SK-N-SH (cell line): ENCODE measurements around the gene MBLAC1. TPM values are rescaled to one million over a fixed set of nuclear protein-coding genes. Genes with fewer than 3 reads are reported as not detected.
A peak's percentile ranks its signal among the peaks of the same experiment; 100 is the strongest.

Experiments
- CTCF ChIA-PET: fragments of 300-600, 350-600 bp; formaldehyde crosslinking; extraction: SDS; loops from one replicate; lab custom pipeline; 2021; lab: Yijun Ruan, JAX
- POLR2A ChIA-PET: fragments of 350-600 bp; sonication (Branson Sonifier 250); formaldehyde crosslinking; extraction: SDS; loops from one replicate; lab custom pipeline; 2020; ENCODE audit warnings: antibody characterized with exemption, inconsistent platforms; lab: Yijun Ruan, JAX
- DNase-seq: peaks from one replicate; pipeline ENCODE4 v3.0.0; 2012
- H2AFZ ChIP-seq: fragments of 200-600 bp; sonication (generic); 2 replicates; pipeline ENCODE4 v1.8.1; 2016; ENCODE audit warnings: antibody characterized with exemption, mild to moderate bottlenecking, low read depth
- H3F3A ChIP-seq: fragments of 200-600 bp; sonication (generic); replicated peaks from 2 replicates; pipeline ENCODE3; 2016; ENCODE audit warnings: antibody characterized with exemption, mild to moderate bottlenecking; ENCODE audit not compliant: insufficient read depth
- H3K27ac ChIP-seq, 2 experiments: fragments of 200-500 bp in 1 of 2; fragments of 200-600 bp in 1 of 2; sonication (Bioruptor generic) in 1 of 2; sonication (generic), shearing (Covaris generic) in 1 of 2; 2 replicates each; pipeline versions ENCODE4 v1.5.1 to v1.6.1; 2014 to 2016; ENCODE audit warnings: low read depth in 2 of 2, inconsistent platforms in 1 of 2, low read length in 1 of 2, mild to moderate bottlenecking in 1 of 2, mixed read lengths in 1 of 2
- H3K27me3 ChIP-seq: fragments of 200-600 bp; sonication (generic), shearing (Covaris generic); 2 replicates; pipeline ENCODE4 v1.6.1; 2016; ENCODE audit warnings: mixed run types; ENCODE audit not compliant: insufficient read depth
- H3K36me3 ChIP-seq, 2 experiments: fragments of 200-500 bp in 1 of 2; fragments of 200-600 bp in 1 of 2; sonication (Bioruptor generic) in 1 of 2; sonication (generic) in 1 of 2; replicated peaks in 1 of 2; 2 replicates each; pipeline versions ENCODE3 to v1.5.1; 2014 to 2016; ENCODE audit warnings: low read length in 1 of 2, mild to moderate bottlenecking in 1 of 2; ENCODE audit not compliant: insufficient read depth in 2 of 2, control insufficient read depth in 1 of 2
- H3K4me1 ChIP-seq, 2 experiments: fragments of 200-500 bp in 1 of 2; fragments of 200-600 bp in 1 of 2; sonication (Bioruptor generic) in 1 of 2; sonication (generic), shearing (Covaris generic) in 1 of 2; 2 replicates each; pipeline versions ENCODE4 v1.5.1 to v1.6.1; 2014 to 2016; ENCODE audit warnings: low read depth in 1 of 2, low read length in 1 of 2, mixed run types in 1 of 2; ENCODE audit not compliant: insufficient read depth in 2 of 2, control insufficient read depth in 1 of 2
- H3K4me2 ChIP-seq: fragments of 200-600 bp; sonication (generic), shearing (Covaris generic); 2 replicates; pipeline ENCODE4 v1.6.1; 2017; ENCODE audit warnings: mixed run types
- H3K4me3 ChIP-seq, 2 experiments: fragments of 200-500 bp in 1 of 2; fragments of 200-600 bp in 1 of 2; sonication (Bioruptor generic) in 1 of 2; sonication (generic), shearing (Covaris generic) in 1 of 2; 2 replicates each; pipeline versions ENCODE4 v1.5.1 to v1.8.1; 2014 to 2016; ENCODE audit warnings: low read depth in 2 of 2, inconsistent platforms in 1 of 2, low read length in 1 of 2, mild to moderate bottlenecking in 1 of 2, mixed read lengths in 1 of 2, moderate library complexity in 1 of 2
- H3K79me2 ChIP-seq: fragments of 200-600 bp; sonication (generic); 2 replicates; pipeline ENCODE4 v1.8.1; 2017; ENCODE audit warnings: mild to moderate bottlenecking; ENCODE audit not compliant: insufficient read depth
- H3K9ac ChIP-seq: fragments of 200-600 bp; sonication (generic); 2 replicates; pipeline ENCODE4 v1.6.1; 2017; ENCODE audit warnings: mixed run types
- H3K9me2 ChIP-seq: fragments of 200-600 bp; sonication (generic); 2 replicates; pipeline ENCODE4 v1.6.1; 2017; ENCODE audit warnings: mixed run types
- H3K9me3 ChIP-seq: fragments of 200-600 bp; sonication (generic); 2 replicates; pipeline ENCODE4 v1.6.1; 2017; ENCODE audit warnings: mixed run types, mild to moderate bottlenecking, moderate library complexity
- H4K20me1 ChIP-seq: fragments of 200-600 bp; sonication (generic); 2 replicates; pipeline ENCODE4 v1.6.1; 2017; ENCODE audit warnings: mild to moderate bottlenecking, mixed run types; ENCODE audit not compliant: insufficient read depth
- CHD2 ChIP-seq: fragments of 150-350 bp; IDR thresholded peaks from 2 replicates; pipeline ENCODE4 v1.6.1; 2018; ENCODE audit warnings: low read length; ENCODE audit not compliant: partially characterized antibody
- CTCF ChIP-seq: fragments of 200-600 bp; sonication (generic); IDR thresholded peaks from 2 replicates; pipeline ENCODE4 v1.6.1; 2017; ENCODE audit warnings: antibody characterized with exemption, mild to moderate bottlenecking, moderate library complexity
- ELF1 ChIP-seq: IDR thresholded peaks from 2 replicates; pipeline ENCODE4 v1.4.0; 2012
- EP300 ChIP-seq, 2 experiments: IDR thresholded peaks; 2 replicates each; pipeline versions ENCODE4 v1.4.0 to v1.6.1; 2012; ENCODE audit warnings: borderline replicate concordance in 1 of 2, low read depth in 1 of 2, low read length in 1 of 2
- FOSL2 ChIP-seq: IDR thresholded peaks from 2 replicates; pipeline ENCODE4 v1.4.0; 2012; ENCODE audit warnings: low read depth, mild to moderate bottlenecking, moderate library complexity, borderline replicate concordance
- FOXJ3 ChIP-seq: sonication (generic); formaldehyde crosslinking; IDR thresholded peaks from 2 replicates; pipeline ENCODE4 v1.5.1; 2020; ENCODE audit warnings: mild to moderate bottlenecking, missing genetic modification reagents
- GABPA ChIP-seq: IDR thresholded peaks from 2 replicates; pipeline ENCODE4 v1.4.0; 2012; ENCODE audit warnings: low read depth, mild to moderate bottlenecking
- IRF3 ChIP-seq: fragments of 150-350 bp; IDR thresholded peaks from 2 replicates; pipeline ENCODE4 v1.6.1; 2016; ENCODE audit warnings: mild to moderate bottlenecking, low read depth, low read length
- JUND ChIP-seq: IDR thresholded peaks from 2 replicates; pipeline ENCODE4 v1.4.0; 2012
- MAX ChIP-seq: IDR thresholded peaks from 2 replicates; pipeline ENCODE4 v1.4.0; 2012; ENCODE audit warnings: low read depth
- MEF2A ChIP-seq: IDR thresholded peaks from 2 replicates; pipeline ENCODE4 v1.4.0; 2012; ENCODE audit warnings: low read depth, borderline replicate concordance
- NFIC ChIP-seq: IDR thresholded peaks from 2 replicates; pipeline ENCODE4 v1.4.0; 2012; ENCODE audit warnings: borderline replicate concordance
- SIN3A ChIP-seq: IDR thresholded peaks from 2 replicates; pipeline ENCODE4 v1.6.1; 2012; ENCODE audit warnings: low read depth, mild to moderate bottlenecking, low read length, moderate library complexity, borderline replicate concordance
- SMC3 ChIP-seq: IDR thresholded peaks from 2 replicates; pipeline ENCODE4 v1.6.1; 2012; ENCODE audit warnings: low read depth, low read length, improper control_type of control experiment
- TAF1 ChIP-seq: IDR thresholded peaks from 2 replicates; pipeline ENCODE4 v1.6.1; 2012; ENCODE audit warnings: low read depth, mild to moderate bottlenecking, low read length, moderate library complexity, borderline replicate concordance
- TCF12 ChIP-seq: IDR thresholded peaks from 2 replicates; pipeline ENCODE4 v1.4.0; 2012
- YY1 ChIP-seq: IDR thresholded peaks from 2 replicates; pipeline ENCODE4 v1.4.0; 2012; ENCODE audit warnings: low read depth, mild to moderate bottlenecking
- ZBTB33 ChIP-seq: IDR thresholded peaks from 2 replicates; pipeline ENCODE4 v1.4.0; 2012; ENCODE audit warnings: low read depth, borderline replicate concordance
- WGBS: methylation state at CpG from one replicate; pipeline ENCODE4 v1.1.6; 2017; ENCODE audit warnings: low lambda C conversion rate; 5-methylcytosine and 5-hydroxymethylcytosine counted together
- polyA plus RNA-seq, 3 experiments: library from polyadenylated mRNA; depleted of rRNA; stranded (reverse); fragments of >200 nt; gene quantifications; 2 replicates each; pipeline ENCODE4 v1.2.3, GENCODE V29; 2012

MBLAC1 gene
- polyA plus RNA-seq, 1 of the 3 experiments (the other 2 are of a cell fraction), result 4.4 TPM

- DNase-seq, result no peak
- Histone ChIP-seq H3K4me1 (peaks cover 11 to 29% of the 10 kb centered on the region in 2 experiments; a peak in 3 of 4 replicates), H3K36me3 (peaks cover under 1 to 4% of the 10 kb centered on the region in 2 experiments), H3K9ac (no peak overlapping the region), H3K27me3 (no peaks in the 10 kb centered on the region), H3K4me3 (no peak overlapping the region), H3K4me2 (no peak overlapping the region), H3K9me3 (no peaks in the 10 kb centered on the region), H4K20me1 (no peaks in the 10 kb centered on the region), H3K79me2 (peaks cover 38% of the 10 kb centered on the region), H3K27ac (peak overlapping the region in 1 of 2 experiments; percentile 98; a peak in 1 of 4 replicates), H3F3A (peaks cover 39% of the 10 kb centered on the region), H2AFZ (no peak overlapping the region), H3K9me2 (no peaks in the 10 kb centered on the region)
- WGBS, result 89% methylated on average over 3 of the region's 3 CpGs
- CTCF ChIA-PET, result interaction anchor here (1.0 to 8.5 kb wide), 4 partner anchors 12 to 92 kb away, joined by 4 to 59 read pairs (median 22); partner anchors contain the start of genes AP4M1 and MCM7
- TF ChIP-seq SMC3, result no peak
- TF ChIP-seq CHD2, result no peak
- no peak for TF ChIP-seq ZBTB33
- TF ChIP-seq FOSL2, result no peak
- TF ChIP-seq MEF2A, result no peak
- TF ChIP-seq TCF12, result no peak
- POLR2A ChIA-PET, result interaction anchor here (1.8 kb wide), 1 partner anchor 15 kb away, joined by 7 read pairs; the partner anchor contains the start of genes AP4M1 and MCM7
Observed at GRCh38 chr7:100085515-100085914, 41.3 kb upstream of the MBLAC1 start.

GRCh38 chr7:100087055-100087750 lies 39.6 kb upstream of the MBLAC1 start:
- WGBS, result 59% methylated on average over 10 of the region's 10 CpGs
- CTCF ChIA-PET, result interaction anchor here (1.5 to 8.5 kb wide), 2 partner anchors 44 to 94 kb away, joined by 5 to 59 read pairs; no protein-coding TSS in a partner anchor
- Histone ChIP-seq H3K4me2 (peak overlapping the region; percentile 93), H3K79me2 (peaks cover 41% of the 10 kb centered on the region), H3K4me3 (peak overlapping the region in 1 of 2 experiments; percentile 15; a peak in 1 of 4 replicates), H3K27ac (peak overlapping the region; percentile 84 to 98; a peak in 3 of 4 replicates), H3K27me3 (no peaks in the 10 kb centered on the region), H3K9me2 (no peaks in the 10 kb centered on the region), H3K9ac (peak overlapping the region; percentile 62), H3F3A (peaks cover 56% of the 10 kb centered on the region), H4K20me1 (no peaks in the 10 kb centered on the region), H3K4me1 (peaks cover 13 to 33% of the 10 kb centered on the region in 2 experiments; a peak in 3 of 4 replicates), H3K36me3 (peaks cover 18 to 20% of the 10 kb centered on the region in 2 experiments), H2AFZ (peak overlapping the region; percentile 7; the same call in 1 of the 2 replicates), H3K9me3 (no peaks in the 10 kb centered on the region)
- peak; percentile 50 for DNase-seq
- POLR2A ChIA-PET, result interaction anchor here (7.5 kb wide), 1 partner anchor 14 kb away, joined by 98 read pairs; the partner anchor contains the start of genes AP4M1 and MCM7
- 0 out of 2 replicates have a peak, but pooled peaks have one; percentile 45 for TF ChIP-seq YY1
- TF ChIP-seq JUND, result peak; percentile 97
- no peak for TF ChIP-seq SMC3
- TF ChIP-seq ZBTB33, result peak; percentile 85
- TF ChIP-seq EP300 (IDR thresholded peaks at IDR 0.05; ENCODE audit: borderline replicate concordance in 1 of 2, low read depth in 1 of 2, low read length in 1 of 2), result peak; percentile 64 to 97
- peak; percentile 93 for TF ChIP-seq NFIC
- 0 out of 2 replicates have a peak, but pooled peaks have one; percentile 1 for TF ChIP-seq CTCF
- peak; percentile 60 for TF ChIP-seq TAF1
- no peak for TF ChIP-seq FOXJ3
- peak; percentile 69 for TF ChIP-seq GABPA
- TF ChIP-seq SIN3A, result peak; percentile 92; the same call in 1 of the 2 replicates
- TF ChIP-seq IRF3, result no peak
- TF ChIP-seq ELF1, result peak; percentile 63; the same call in 1 of the 2 replicates
- TF ChIP-seq MAX, result peak; percentile 82
